ENCODE data around the gene ENPP3. TPM values are rescaled to one million over a fixed set of nuclear protein-coding genes. Genes with fewer than 3 reads are reported as not detected.

Gene ENPP3
- total RNA-seq, 1 donor from 2014 or later, result 0.09 TPM

GRCh38 chr6:131768964-131769363 lies 131.9 kb downstream of the ENPP3 start:
- no peaks in the 10 kb centered on the region for H3K27me3 ChIP-seq
- DNase-seq (ENCODE audit: low spot score), result no peak
- no peak overlapping the region for H2AFZ ChIP-seq (replicated peaks)
- Mint-ChIP-seq H3K27ac (no peak overlapping the region), H3K4me1 (no peaks in the 10 kb centered on the region), H3K36me3 (no peaks in the 10 kb centered on the region), H3K27me3 (ENCODE audit: insufficient read depth, low read depth) (no peaks in the 10 kb centered on the region), H3K4me3 (no peak overlapping the region), H3K9me3 (no peaks in the 10 kb centered on the region)
- H3K27ac ChIP-seq, result no peak overlapping the region
- TF ChIP-seq EZH2 (IDR thresholded peaks at IDR 0.05) (no peak), EZH2phosphoT487 (IDR thresholded peaks at IDR 0.05) (no peak), CTCF (IDR thresholded peaks at IDR 0.05) (no peak)
- H4K20me1 ChIP-seq (ENCODE audit: low read depth), result no peaks in the 10 kb centered on the region
- no peaks in the 10 kb centered on the region for H3K36me3 ChIP-seq
- no peaks in the 10 kb centered on the region for H3F3A ChIP-seq (ENCODE audit: low read depth)
- no peak overlapping the region for H3K4me2 ChIP-seq
- no peaks in the 10 kb centered on the region for H3K4me1 ChIP-seq
- H3K9me3 ChIP-seq (ENCODE audit: low read depth), result no peaks in the 10 kb centered on the region
- no peaks in the 10 kb centered on the region for H3K79me2 ChIP-seq (ENCODE audit: low read depth)
- H3K9ac ChIP-seq, result no peak overlapping the region
- H3K4me3 ChIP-seq, result no peak overlapping the region

- H2AFZ ChIP-seq (replicated peaks), result no peak overlapping the region
- H3K27ac Mint-ChIP-seq, result no peak overlapping the region
- H3K9ac ChIP-seq, result no peak overlapping the region
- H3K36me3 Mint-ChIP-seq, result no peaks in the 10 kb centered on the region
- no peaks in the 10 kb centered on the region for H3K9me3 ChIP-seq (ENCODE audit: low read depth)
- H3K27me3 ChIP-seq, result no peaks in the 10 kb centered on the region
- no peak for DNase-seq (ENCODE audit: low spot score)
- no peaks in the 10 kb centered on the region for H3F3A ChIP-seq (ENCODE audit: low read depth)
- no peaks in the 10 kb centered on the region for H3K4me1 ChIP-seq
- H3K9me3 Mint-ChIP-seq, result no peaks in the 10 kb centered on the region
- no peak overlapping the region for H3K4me3 ChIP-seq
- no peaks in the 10 kb centered on the region for H3K36me3 ChIP-seq
- no peak for TF ChIP-seq EZH2 (IDR thresholded peaks at IDR 0.05)
- no peak for TF ChIP-seq CTCF (IDR thresholded peaks at IDR 0.05)
- no peak for TF ChIP-seq EZH2phosphoT487 (IDR thresholded peaks at IDR 0.05)
- no peaks in the 10 kb centered on the region for H3K27me3 Mint-ChIP-seq (ENCODE audit: insufficient read depth, low read depth)
- H3K4me3 Mint-ChIP-seq, result no peak overlapping the region
- no peaks in the 10 kb centered on the region for H3K4me1 Mint-ChIP-seq
- H4K20me1 ChIP-seq (ENCODE audit: low read depth), result no peaks in the 10 kb centered on the region
- no peak overlapping the region for H3K27ac ChIP-seq
- no peak overlapping the region for H3K4me2 ChIP-seq
- H3K79me2 ChIP-seq (ENCODE audit: low read depth), result no peaks in the 10 kb centered on the region
These were observed 132.5 kb downstream of the ENPP3 start for GRCh38 chr6:131769385-131770141.

GRCh38 chr6:131770776-131771175 lies 133.7 kb downstream of the ENPP3 start:
- Histone ChIP-seq H3K4me3 (no peak overlapping the region), H3F3A (ENCODE audit: low read depth) (no peaks in the 10 kb centered on the region), H3K4me1 (no peaks in the 10 kb centered on the region), H3K27me3 (no peaks in the 10 kb centered on the region), H3K27ac (no peak overlapping the region), H2AFZ (replicated peaks) (no peak overlapping the region), H3K9me3 (ENCODE audit: low read depth) (no peaks in the 10 kb centered on the region), H3K79me2 (ENCODE audit: low read depth) (no peaks in the 10 kb centered on the region), H3K9ac (no peak overlapping the region), H3K36me3 (no peaks in the 10 kb centered on the region), H4K20me1 (ENCODE audit: low read depth) (no peaks in the 10 kb centered on the region), H3K4me2 (no peak overlapping the region)
- peaks cover 3% of the 10 kb centered on the region for H3K27me3 Mint-ChIP-seq (ENCODE audit: insufficient read depth, low read depth)
- H3K36me3 Mint-ChIP-seq, result no peaks in the 10 kb centered on the region
- TF ChIP-seq EZH2 (IDR thresholded peaks at IDR 0.05) (no peak), CTCF (IDR thresholded peaks at IDR 0.05) (no peak), EZH2phosphoT487 (IDR thresholded peaks at IDR 0.05) (no peak)
- H3K4me1 Mint-ChIP-seq, result no peaks in the 10 kb centered on the region
- no peak overlapping the region for H3K4me3 Mint-ChIP-seq
- H3K27ac Mint-ChIP-seq, result no peak overlapping the region
- DNase-seq (ENCODE audit: low spot score), result no peak
- H3K9me3 Mint-ChIP-seq, result no peaks in the 10 kb centered on the region

Data from neural progenitor cell (in vitro differentiated cells).